Esophagus muscularis mucosa (tissue), 3 donors: ENCODE results near the gene EXOC1.

Experiments
- CTCF ChIP-seq, 3 experiments: fragments of 200-600 bp in 2 of 3; fragments of 450-650 bp in 1 of 3; sonication (generic) in 2 of 3; IDR thresholded peaks; one replicate each; pipeline ENCODE4 v1.5.1; 2017 to 2019; ENCODE audit warnings: antibody characterized with exemption in 3 of 3, mild to moderate bottlenecking in 2 of 3, moderate library complexity in 1 of 3
- POLR2A ChIP-seq: fragments of 450-650 bp; IDR thresholded peaks from one replicate; pipeline ENCODE4 v1.6.1; 2017; ENCODE audit warnings: antibody characterized with exemption, moderate library complexity, mild to moderate bottlenecking, low read depth
- POLR2AphosphoS5 ChIP-seq, 2 donors: sonication (generic); formaldehyde crosslinking; IDR thresholded peaks; one replicate each; pipeline ENCODE4 v1.6.1; 2017; ENCODE audit warnings: antibody characterized with exemption in 2 of 2

GRCh38 chr4:55884093-55884850, 30.8 kb downstream of the EXOC1 start:
- TF ChIP-seq CTCF (IDR thresholded peaks at IDR 0.05) (no peak), POLR2A (no peak), POLR2AphosphoS5 (IDR thresholded peaks at IDR 0.05) (no peak)
